ENCODE results near the gene RAB40C.
A peak's percentile ranks its signal among the peaks of the same experiment; 100 is the strongest.
"Not testable (repeated sequence)": the region's sequence is repeated elsewhere in the genome, so short reads cannot be mapped to it uniquely, and the experiment has no call there.

Gene RAB40C

DNA sequence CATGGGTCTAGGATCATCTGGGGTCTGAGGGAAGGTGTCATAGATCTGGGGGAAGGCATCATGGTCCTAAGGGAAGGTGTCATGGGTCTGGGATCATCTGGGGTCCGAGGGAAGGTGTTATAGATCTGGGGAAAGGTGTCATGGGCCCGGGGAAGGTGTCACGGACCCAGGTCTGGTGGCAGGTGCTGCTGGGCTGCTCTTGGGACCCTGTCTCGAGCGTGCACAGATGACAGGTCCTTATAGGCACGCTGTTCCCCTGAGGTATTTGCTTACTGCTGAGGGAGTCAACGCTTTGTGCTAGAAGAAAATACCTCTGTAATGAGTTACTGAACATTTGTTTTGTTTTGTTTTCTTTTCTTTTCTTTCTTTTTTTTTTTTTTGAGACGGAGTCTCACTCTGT is 1.4 kb downstream of the RAB40C start:
- DNase-seq, result no peak

DNA sequence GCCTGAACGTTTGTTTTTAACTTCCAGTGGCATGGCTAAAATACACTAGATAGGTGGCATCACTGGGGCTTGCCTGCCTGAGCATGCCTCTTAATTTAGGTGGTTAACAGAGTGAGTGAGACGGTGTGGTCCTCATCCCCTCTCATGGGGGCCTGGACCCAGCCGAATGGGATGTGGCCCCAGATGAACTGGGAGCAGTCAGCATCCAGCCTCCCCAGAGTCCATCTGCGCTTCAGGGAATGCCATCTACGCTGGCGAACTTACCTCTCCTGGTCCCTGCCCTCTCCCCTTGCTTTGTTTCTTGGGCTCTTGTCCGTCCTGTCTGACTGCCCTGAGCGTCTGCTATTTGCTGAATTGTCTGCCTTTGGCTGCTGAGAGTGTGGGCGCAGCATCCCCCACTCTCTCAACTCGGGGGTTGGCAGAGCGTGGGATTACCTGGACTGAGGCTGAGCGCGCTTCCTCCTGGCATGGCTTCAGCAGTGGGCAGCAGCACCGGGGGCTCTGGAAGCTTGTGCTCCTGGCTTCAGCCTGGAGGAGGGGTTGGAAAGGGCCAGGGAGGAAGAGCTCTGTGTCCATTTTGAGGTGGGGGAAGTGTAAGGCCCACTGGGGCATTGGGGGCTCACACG is 2.1 kb downstream of the RAB40C start:
- no peak for DNase-seq

- DNase-seq, result peak; percentile 32
Measured at GRCh38 chr16:592518-593306, 2.8 kb downstream of the RAB40C start.

DNA sequence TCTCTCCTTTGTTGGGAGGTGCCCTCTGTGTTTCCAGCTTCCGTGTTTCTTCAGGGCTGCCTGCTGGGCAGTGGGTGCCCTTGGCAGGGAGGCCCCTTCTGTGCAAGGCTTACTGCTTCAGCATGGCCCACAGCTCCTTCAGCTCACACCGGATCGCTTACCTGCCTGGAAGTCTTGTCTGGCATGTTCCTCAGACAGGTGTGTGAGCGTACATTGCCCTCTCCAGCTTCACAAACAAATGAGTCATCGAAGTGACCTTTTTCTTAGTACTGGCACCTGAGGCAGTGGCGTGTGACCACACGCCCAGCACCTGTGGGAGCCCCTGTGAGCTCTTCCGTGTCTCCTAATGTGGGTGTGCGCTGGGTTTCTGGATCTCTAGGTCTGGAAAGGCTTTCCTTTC is 3.5 kb downstream of the RAB40C start:
- no peak for DNase-seq

- DNase-seq, result no peak
Measured at GRCh38 chr16:593807-594206, 3.9 kb downstream of the RAB40C start.

- no peak for DNase-seq
Measured at GRCh38 chr16:595094-595528, 5.2 kb downstream of the RAB40C start.

- DNase-seq, result no peak
Measured at GRCh38 chr16:595942-596735, 6.3 kb downstream of the RAB40C start.

DNA sequence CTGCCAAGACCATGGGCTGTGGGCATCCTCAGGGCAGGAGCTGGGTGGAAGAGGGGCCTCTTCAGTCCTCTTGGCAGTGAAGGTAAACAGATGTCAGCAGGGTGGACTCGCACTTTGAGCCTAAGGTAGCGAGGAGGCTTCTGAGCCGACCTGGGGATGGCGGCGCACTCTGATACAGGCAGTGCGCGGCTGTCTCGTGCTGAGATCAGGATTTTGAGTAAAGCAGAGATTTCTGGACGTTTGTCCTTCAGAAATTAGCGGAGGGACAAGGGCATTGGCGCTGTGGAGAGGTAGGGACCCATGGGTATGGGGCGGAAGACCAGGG is 6.8 kb downstream of the RAB40C start:
- DNase-seq, result no peak

DNA sequence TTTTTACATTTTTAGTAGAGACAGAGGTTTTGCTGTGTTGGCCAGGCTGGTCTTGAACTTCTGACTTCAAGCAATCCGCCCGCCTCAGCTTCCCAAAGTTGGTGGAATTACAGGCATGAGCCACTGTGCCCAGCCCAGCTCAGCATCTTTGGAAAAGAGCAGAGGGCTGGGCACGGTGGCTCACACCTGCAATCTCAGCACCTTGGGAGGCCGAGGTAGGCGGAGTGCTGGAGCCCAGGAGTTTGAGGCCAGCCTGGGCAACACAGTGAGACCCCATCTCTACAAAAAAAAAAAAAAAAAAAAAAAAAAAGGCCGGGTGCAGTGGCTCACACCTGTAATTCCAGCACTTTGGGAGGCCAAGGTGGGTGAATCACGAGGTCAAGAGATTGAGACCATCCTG is 7.8 kb downstream of the RAB40C start:
- not testable (repeated sequence) for DNase-seq

- no peak for DNase-seq
Measured at GRCh38 chr16:598823-599739, 9.2 kb downstream of the RAB40C start.

GRCh38 chr16:600781-601180 is 10.9 kb downstream of the RAB40C start:
- no peak for DNase-seq

DNA sequence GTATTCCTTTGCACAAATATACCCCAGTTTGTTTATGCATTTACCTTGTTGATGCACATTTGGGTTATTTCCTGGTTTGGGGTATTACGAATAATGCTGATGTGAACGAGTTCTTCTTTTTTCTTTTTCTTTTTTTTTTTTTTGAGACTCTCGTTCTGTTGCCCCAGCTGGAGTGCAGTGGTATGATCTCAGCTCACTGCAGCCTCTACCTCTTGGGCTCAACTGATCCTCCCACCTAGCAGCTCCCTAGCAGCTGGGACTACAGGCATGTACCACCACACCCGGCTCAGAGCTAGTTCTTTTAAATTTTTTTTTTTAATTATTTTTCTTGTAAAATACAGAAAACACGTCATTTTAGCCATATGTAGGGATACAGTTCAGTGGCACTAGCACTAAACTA is 14.1 kb downstream of the RAB40C start:
- no peak for DNase-seq

DNA sequence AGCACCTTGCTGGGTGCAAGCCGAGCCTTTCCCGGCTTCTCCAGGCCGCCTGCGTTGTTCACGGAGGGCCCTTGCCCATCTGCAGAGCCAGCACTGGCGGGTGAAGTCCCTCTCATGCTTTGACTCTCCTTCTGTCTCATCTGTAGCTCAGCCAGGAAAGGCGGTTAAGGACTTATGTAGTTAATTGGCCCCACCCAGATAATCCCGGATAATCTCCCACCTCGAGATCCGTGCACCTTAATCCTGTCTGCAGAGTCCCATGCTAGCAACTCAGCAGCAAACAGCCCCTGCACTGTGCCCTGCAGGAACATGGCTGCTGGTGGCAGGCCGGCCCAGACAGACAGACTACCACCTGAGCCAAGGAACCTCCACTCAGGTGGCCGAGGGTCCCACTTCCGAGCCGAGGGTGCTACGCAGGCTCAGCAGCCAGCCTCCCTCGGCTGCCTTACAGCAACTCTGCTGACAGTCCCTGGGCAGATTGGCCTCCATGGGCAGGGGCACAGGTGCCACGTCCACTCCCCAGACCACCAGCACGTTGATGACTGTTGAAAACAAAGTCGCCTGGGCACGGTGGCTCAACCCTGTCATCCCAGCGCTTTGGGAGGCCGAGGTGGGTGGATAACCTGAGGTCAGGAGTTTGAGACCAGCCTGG is 16.9 kb downstream of the RAB40C start:
- DNase-seq, result peak; percentile 95

- DNase-seq, result no peak
Measured at GRCh38 chr16:608019-608418, 18.2 kb downstream of the RAB40C start.

GRCh38 chr16:609316-609715 is 19.4 kb downstream of the RAB40C start:
- no peak for DNase-seq

DNA sequence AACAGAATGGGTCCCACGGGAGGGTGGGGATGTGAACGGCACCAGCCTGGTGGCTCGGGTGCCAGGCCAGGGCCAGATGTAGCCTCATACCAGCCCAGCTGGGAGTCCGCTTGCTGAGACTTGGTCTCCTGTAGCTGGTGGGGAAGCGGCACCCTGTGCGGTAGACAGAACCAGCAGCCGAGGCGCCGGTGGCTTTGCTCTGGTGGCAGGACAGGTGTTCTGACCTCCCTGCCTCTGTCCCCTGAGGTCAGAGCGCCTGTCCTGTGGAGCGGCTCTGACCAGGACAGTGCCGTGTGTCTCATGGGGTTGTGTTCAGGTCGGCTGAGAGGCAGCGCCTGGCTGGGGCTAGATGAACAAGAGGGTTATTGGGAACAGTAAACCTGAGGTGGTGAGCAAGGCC is 20.1 kb downstream of the RAB40C start:
- no peak for DNase-seq

DNA sequence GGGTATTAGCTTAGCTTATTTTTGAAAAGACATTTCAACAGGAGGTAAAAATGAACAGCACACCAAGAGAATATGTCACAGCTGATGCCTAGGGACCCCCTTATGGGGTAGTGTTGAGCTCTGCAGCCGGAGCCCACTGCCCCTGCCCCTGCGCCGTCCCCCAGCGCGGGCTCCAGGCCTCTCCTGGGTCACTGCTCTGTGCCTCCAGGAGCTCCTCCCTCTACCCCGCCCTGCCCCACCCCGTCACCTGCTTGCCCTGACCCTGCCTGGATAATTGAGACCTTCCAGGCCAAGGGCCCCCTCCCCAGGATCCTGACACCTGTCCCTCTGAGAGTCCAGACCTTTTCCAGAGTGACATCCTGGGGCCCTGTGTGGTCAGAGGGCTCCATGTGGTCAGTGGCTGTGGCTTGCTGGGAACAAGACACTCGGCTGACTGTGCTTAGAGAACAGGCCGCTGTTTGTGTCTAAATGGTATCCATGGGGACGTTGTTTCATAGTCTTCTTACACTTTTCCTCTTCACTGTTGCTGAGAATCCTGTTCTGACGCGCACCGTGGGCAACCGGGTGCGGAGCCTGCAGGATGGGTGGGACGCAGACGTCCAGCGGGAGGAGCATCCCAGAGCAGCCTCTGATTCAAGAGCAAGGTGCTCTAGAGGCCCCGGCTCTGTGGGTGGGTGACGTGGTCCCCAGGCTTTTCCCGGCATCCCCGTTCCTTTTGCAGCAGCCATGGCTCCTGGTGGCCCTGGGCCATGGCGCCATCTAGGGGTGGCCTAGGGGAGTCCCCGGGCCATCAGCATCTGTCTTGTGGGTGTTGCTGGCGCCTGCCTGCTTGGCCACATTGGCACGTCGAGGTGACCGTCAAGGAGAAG is 20.9 kb downstream of the RAB40C start:
- no peak for DNase-seq

GRCh38 chr16:615122-615521 is 25.3 kb downstream of the RAB40C start:
- DNase-seq, result no peak

- DNase-seq, result no peak
Measured at GRCh38 chr16:616733-617586, 27.1 kb downstream of the RAB40C start.

DNA sequence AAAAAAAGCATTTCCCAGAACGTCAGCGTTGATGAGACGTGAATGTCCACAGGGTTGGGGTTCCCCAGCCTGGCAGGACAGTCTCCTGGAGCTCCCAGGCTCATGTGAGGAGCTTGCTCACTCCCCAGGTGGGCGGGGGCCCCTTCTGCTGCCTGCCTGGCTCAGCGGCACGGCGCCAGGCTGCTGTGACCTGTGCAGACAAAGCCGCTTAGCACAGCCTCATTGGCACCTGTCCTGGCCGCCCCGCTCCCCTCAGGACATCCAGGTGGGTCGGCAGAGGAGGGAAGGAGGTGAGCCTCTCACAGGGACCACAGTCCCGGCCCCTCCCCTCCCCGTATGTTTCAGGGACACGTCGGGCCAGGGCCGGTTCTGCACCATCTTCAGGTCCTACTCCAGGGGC is 28.0 kb downstream of the RAB40C start:
- no peak for DNase-seq
